ACC112 (cell line): ENCODE results near the gene CHN2.

Source experiments
- H2AFZ ChIP-seq: fragments of 200-600 bp; sonication (generic); one replicate; pipeline ENCODE4 v1.6.0; 2017; ENCODE audit warnings: antibody characterized with exemption, low read length; ENCODE audit not compliant: unreplicated experiment
- H3K27ac ChIP-seq: fragments of 200-600 bp; sonication (generic); 2 replicates; pipeline ENCODE4 v1.5.1; 2014; ENCODE audit warnings: low read depth, mild to moderate bottlenecking, antibody characterized with exemption, low read length, moderate library complexity
- H3K27me3 ChIP-seq: fragments of 200-600 bp; sonication (generic); 2 replicates; pipeline ENCODE4 v1.6.1; 2014; ENCODE audit warnings: mild to moderate bottlenecking, antibody characterized with exemption, low read length, moderate library complexity, mixed read lengths; ENCODE audit not compliant: insufficient read depth
- H3K36me3 ChIP-seq: fragments of 200-600 bp; sonication (generic); 2 replicates; pipeline ENCODE4 v1.6.1; 2016; ENCODE audit warnings: mild to moderate bottlenecking, antibody characterized with exemption, low read length, moderate library complexity, mixed read lengths; ENCODE audit not compliant: insufficient read depth
- H3K4me1 ChIP-seq: fragments of 200-600 bp; sonication (generic); one replicate; pipeline ENCODE4 v1.6.1; 2016; ENCODE audit warnings: low read length, mixed read lengths; ENCODE audit not compliant: insufficient read depth, unreplicated experiment, control insufficient read depth
- H3K4me3 ChIP-seq: fragments of 200-600 bp; sonication (generic); 2 replicates; pipeline ENCODE4 v1.5.1; 2014; ENCODE audit warnings: mild to moderate bottlenecking, low read depth, low read length
- H3K79me2 ChIP-seq: fragments of 200-600 bp; sonication (generic); one replicate; pipeline ENCODE4 v1.6.0; 2016; ENCODE audit warnings: low read length; ENCODE audit not compliant: control insufficient read depth, unreplicated experiment, insufficient read depth

Gene CHN2

GRCh38 chr7:29432721-29433120 lies 238.1 kb downstream of the CHN2 start:
- Histone ChIP-seq H3K27ac (no peak overlapping the region), H3K36me3 (no peaks in the 10 kb centered on the region), H3K79me2 (no peaks in the 10 kb centered on the region)

DNA sequence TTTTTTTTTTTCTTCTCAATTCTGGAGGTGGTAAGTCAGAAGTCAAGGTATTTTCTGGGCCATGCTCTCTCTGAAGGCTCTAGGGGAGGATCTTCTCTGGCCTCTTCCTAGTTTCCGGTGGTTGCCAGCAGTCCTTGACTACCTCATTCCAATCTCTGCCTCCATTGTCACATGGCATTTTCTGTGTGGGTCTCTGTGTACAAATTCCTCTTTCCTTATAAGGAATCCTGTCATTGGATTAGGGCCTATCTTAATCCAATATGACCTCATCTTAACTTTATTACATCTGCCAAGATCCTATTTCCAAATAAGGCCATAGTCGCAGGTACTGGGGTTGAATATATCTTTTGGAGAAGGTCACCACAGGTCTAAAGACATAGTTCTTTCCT lies 239.8 kb downstream of the CHN2 start:
- Histone ChIP-seq H3K4me1 (no peaks in the 10 kb centered on the region), H3K27ac (no peak overlapping the region), H3K36me3 (no peaks in the 10 kb centered on the region), H3K27me3 (no peaks in the 10 kb centered on the region), H2AFZ (no peak overlapping the region), H3K79me2 (no peaks in the 10 kb centered on the region), H3K4me3 (no peak overlapping the region)

More at GRCh38 chr7:29432721-29433120, 238.1 kb downstream of the CHN2 start:
- H3K4me1 ChIP-seq, result no peaks in the 10 kb centered on the region
- no peak overlapping the region for H3K4me3 ChIP-seq
- H3K27me3 ChIP-seq, result no peaks in the 10 kb centered on the region
- no peak overlapping the region for H2AFZ ChIP-seq

DNA sequence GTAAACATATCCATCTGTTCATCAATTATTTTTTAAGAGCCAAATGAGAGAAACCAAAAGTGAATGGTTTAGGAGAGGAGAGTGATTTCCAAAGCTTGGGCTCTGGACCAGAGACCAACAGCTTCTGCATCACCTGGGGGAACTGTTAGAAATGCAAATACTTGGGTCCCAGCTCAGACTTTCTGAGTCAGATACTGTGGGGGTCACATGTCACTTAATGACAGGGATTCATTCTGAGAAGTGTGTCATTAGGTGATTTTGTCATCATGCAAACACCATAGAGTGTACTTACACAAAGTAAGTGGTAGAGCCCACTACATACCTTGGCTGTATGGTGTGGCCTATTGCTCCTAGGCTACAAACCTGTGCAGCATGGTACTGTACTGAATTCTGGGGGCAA lies 240.6 kb downstream of the CHN2 start:
- H3K27me3 ChIP-seq, result no peaks in the 10 kb centered on the region
- H2AFZ ChIP-seq, result no peak overlapping the region
- no peak overlapping the region for H3K4me3 ChIP-seq
- H3K79me2 ChIP-seq, result no peaks in the 10 kb centered on the region
- no peaks in the 10 kb centered on the region for H3K4me1 ChIP-seq
- H3K36me3 ChIP-seq, result no peaks in the 10 kb centered on the region
- no peak overlapping the region for H3K27ac ChIP-seq

GRCh38 chr7:29435902-29436301 lies 241.3 kb downstream of the CHN2 start:
- Histone ChIP-seq H3K79me2 (no peaks in the 10 kb centered on the region), H3K36me3 (no peaks in the 10 kb centered on the region), H3K4me1 (no peaks in the 10 kb centered on the region), H2AFZ (no peak overlapping the region), H3K27ac (no peak overlapping the region), H3K27me3 (no peaks in the 10 kb centered on the region), H3K4me3 (no peak overlapping the region)

- Histone ChIP-seq H3K27me3 (no peaks in the 10 kb centered on the region), H3K4me3 (no peak overlapping the region), H3K79me2 (no peaks in the 10 kb centered on the region), H3K4me1 (peaks cover 10% of the 10 kb centered on the region), H3K27ac (no peak overlapping the region), H3K36me3 (no peaks in the 10 kb centered on the region), H2AFZ (no peak overlapping the region)
Measured at GRCh38 chr7:29442146-29442545, 247.6 kb downstream of the CHN2 start.

- Histone ChIP-seq H3K27me3 (no peaks in the 10 kb centered on the region), H3K36me3 (no peaks in the 10 kb centered on the region), H3K27ac (no peak overlapping the region)
Measured at GRCh38 chr7:29443552-29443951, 249.0 kb downstream of the CHN2 start.

GRCh38 chr7:29444267-29444666 lies 249.7 kb downstream of the CHN2 start:
- Histone ChIP-seq H3K27me3 (no peaks in the 10 kb centered on the region), H2AFZ (no peak overlapping the region), H3K27ac (no peak overlapping the region), H3K79me2 (no peaks in the 10 kb centered on the region), H3K4me1 (peaks cover 10% of the 10 kb centered on the region), H3K4me3 (no peak overlapping the region), H3K36me3 (no peaks in the 10 kb centered on the region)

More at GRCh38 chr7:29443552-29443951, 249.0 kb downstream of the CHN2 start:
- Histone ChIP-seq H3K4me1 (peaks cover 10% of the 10 kb centered on the region), H3K4me3 (no peak overlapping the region), H2AFZ (no peak overlapping the region), H3K79me2 (no peaks in the 10 kb centered on the region)

- no peak overlapping the region for H3K4me3 ChIP-seq
- H3K79me2 ChIP-seq, result no peaks in the 10 kb centered on the region
- H3K36me3 ChIP-seq, result no peaks in the 10 kb centered on the region
- H3K27ac ChIP-seq, result no peak overlapping the region
- H3K4me1 ChIP-seq, result peaks cover 10% of the 10 kb centered on the region
- no peaks in the 10 kb centered on the region for H3K27me3 ChIP-seq
- H2AFZ ChIP-seq, result no peak overlapping the region
Measured at GRCh38 chr7:29445736-29446135, 251.2 kb downstream of the CHN2 start.

- Histone ChIP-seq H3K27ac (no peak overlapping the region), H3K4me3 (no peak overlapping the region), H3K79me2 (no peaks in the 10 kb centered on the region), H3K36me3 (no peaks in the 10 kb centered on the region), H2AFZ (no peak overlapping the region), H3K4me1 (no peaks in the 10 kb centered on the region), H3K27me3 (no peaks in the 10 kb centered on the region)
Measured at GRCh38 chr7:29447828-29448227, 253.3 kb downstream of the CHN2 start.

DNA sequence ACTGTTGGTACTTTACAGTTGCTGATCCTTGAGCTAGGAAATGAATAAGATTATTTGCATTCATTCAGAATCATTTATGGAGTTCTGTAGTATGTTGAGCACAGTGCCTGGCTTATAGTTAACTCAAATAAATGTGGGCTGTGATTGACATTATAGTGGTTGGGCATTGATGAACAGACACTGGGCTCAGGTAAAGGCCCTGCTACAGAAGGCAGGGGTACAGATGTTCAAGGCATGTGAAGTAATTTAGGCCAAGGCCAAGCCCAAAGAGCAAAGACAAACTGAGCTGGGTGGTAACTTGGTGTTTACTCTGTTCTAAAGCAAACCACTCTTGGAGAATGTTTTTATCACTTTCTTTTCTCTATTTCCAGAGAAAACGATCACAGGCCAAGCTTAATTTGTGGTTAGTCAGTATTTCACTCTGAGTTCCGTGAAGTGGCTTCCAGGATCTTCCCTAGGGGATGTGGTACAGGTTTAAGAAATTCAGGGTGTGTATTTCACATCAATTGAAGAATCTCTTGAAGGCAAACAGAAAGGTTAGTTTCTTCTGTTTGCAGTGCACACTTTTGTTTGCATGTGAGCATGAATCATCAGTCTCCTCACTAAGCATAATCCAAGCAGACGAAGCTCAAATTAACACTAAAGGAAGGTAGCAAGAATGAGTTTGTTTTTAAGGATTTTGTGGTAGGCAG lies 255.1 kb downstream of the CHN2 start:
- Histone ChIP-seq H2AFZ (no peak overlapping the region), H3K4me1 (no peaks in the 10 kb centered on the region), H3K79me2 (no peaks in the 10 kb centered on the region), H3K27ac (no peak overlapping the region), H3K27me3 (no peaks in the 10 kb centered on the region), H3K36me3 (no peaks in the 10 kb centered on the region), H3K4me3 (no peak overlapping the region)

DNA sequence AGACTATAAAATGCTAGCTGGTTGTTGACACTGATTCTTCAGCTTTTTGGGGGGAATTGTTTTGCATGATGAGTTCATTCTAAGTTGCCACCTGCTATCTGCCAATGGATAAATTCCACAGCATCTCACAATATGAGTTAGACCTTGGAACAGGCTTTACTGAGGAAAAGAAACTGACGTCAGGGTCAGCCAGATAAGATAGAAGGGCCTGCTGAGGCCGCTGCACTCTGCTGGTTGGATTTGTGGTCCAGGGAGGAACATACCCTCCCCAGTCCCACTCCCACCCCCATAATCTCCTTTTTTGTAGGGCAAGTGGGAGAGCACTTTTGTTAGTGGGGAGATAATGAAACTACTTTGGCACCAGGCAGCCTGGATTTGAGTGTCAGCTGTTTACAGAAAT lies 258.4 kb downstream of the CHN2 start:
- H3K27ac ChIP-seq, result no peak overlapping the region
- peaks cover 7% of the 10 kb centered on the region for H3K4me1 ChIP-seq
- no peaks in the 10 kb centered on the region for H3K79me2 ChIP-seq
- H3K27me3 ChIP-seq, result no peaks in the 10 kb centered on the region
- no peak overlapping the region for H3K4me3 ChIP-seq
- H3K36me3 ChIP-seq, result no peaks in the 10 kb centered on the region
- no peak overlapping the region for H2AFZ ChIP-seq
